NOMO-1 treated with DMSO at 0.1 percent for 48 hours (cell line): ENCODE data around the gene AMACR.
A peak's percentile ranks its signal among the peaks of the same experiment; 100 is the strongest.

Experiments
- DNase-seq: peaks from one replicate; lab custom pipeline; 2025; ENCODE audit not compliant: unreplicated experiment; lab: John Stamatoyannopoulos, UW

Gene AMACR

GRCh38 chr5:34007621-34008600 is at the start of gene AMACR:
Gene AMACR (minus strand): TSS chr5:34008050. CDS start chr5:34008019, 31 bp downstream.
- peak; percentile 98 for DNase-seq

GRCh38 chr5:34057569-34057968 is 49.7 kb upstream of the AMACR start:
- DNase-seq, result no peak

- no peak for DNase-seq
Measured at GRCh38 chr5:34057118-34057517, 49.3 kb upstream of the AMACR start.

GRCh38 chr5:34055667-34056066 is 47.8 kb upstream of the AMACR start:
- no peak for DNase-seq

- no peak for DNase-seq
Measured at GRCh38 chr5:34054400-34054729, 46.5 kb upstream of the AMACR start.

GRCh38 chr5:34053571-34054399 is 45.9 kb upstream of the AMACR start:
- no peak for DNase-seq

- no peak for DNase-seq
Measured at GRCh38 chr5:34053133-34053532, 45.3 kb upstream of the AMACR start.

GRCh38 chr5:34051374-34051980 is 43.6 kb upstream of the AMACR start:
- DNase-seq, result no peak

GRCh38 chr5:34047774-34048572 is 40.1 kb upstream of the AMACR start:
- peak; percentile 76 for DNase-seq

GRCh38 chr5:34047143-34047542 is 39.3 kb upstream of the AMACR start:
- DNase-seq, result no peak

GRCh38 chr5:34045996-34046395 is 38.1 kb upstream of the AMACR start:
- DNase-seq, result no peak

GRCh38 chr5:34045023-34045422 is 37.2 kb upstream of the AMACR start:
- no peak for DNase-seq

GRCh38 chr5:34043099-34043876 is 35.4 kb upstream of the AMACR start, which contains the start of gene C1QTNF3:
Gene C1QTNF3 (minus strand): TSS chr5:34043213. CDS start chr5:34043125, 88 bp downstream.
- DNase-seq, result peak; percentile 67

GRCh38 chr5:34042321-34042720 is 34.5 kb upstream of the AMACR start:
- peak; percentile 35 for DNase-seq

GRCh38 chr5:34041247-34041972 is 33.6 kb upstream of the AMACR start:
- no peak for DNase-seq

- no peak for DNase-seq
Measured at GRCh38 chr5:34040472-34040871, 32.6 kb upstream of the AMACR start.

GRCh38 chr5:34039398-34040157 is 31.7 kb upstream of the AMACR start:
- no peak for DNase-seq

- DNase-seq, result no peak
Measured at GRCh38 chr5:34038838-34039237, 31.0 kb upstream of the AMACR start.
